Adrenal gland (tissue), 12 donors: Measurements from ENCODE around the gene MAN1A1. TPM values are rescaled to one million over a fixed set of nuclear protein-coding genes. Genes with fewer than 3 reads are reported as not detected.
"Not testable (repeated sequence)": the region's sequence is repeated elsewhere in the genome, so short reads cannot be mapped to it uniquely, and the experiment has no call there.

ENCODE experiments used
- DNase-seq, 7 donors: peaks; one replicate each; pipeline ENCODE4 v3.0.0-alpha.2; 2019 to 2020
- H3K27ac ChIP-seq, 5 donors: fragments of 200-600 bp; sonication (generic) in 4 of 5; 1 replicate in 3 of 5; 2 replicates in 2 of 5; pipeline versions ENCODE4 v1.5.1 to v1.8.0; 2016 to 2020; ENCODE audit warnings: mild to moderate bottlenecking in 1 of 5
- H3K27me3 ChIP-seq: fragments of 200-600 bp; 2 replicates; pipeline ENCODE4 v1.8.0; 2021
- H3K36me3 ChIP-seq, 2 donors: fragments of 200-600 bp; replicated peaks in 1 of 2; 1 replicate in 1 of 2; 2 replicates in 1 of 2; pipeline versions ENCODE4 v1.5.1 to v1.8.0; 2018 to 2022
- H3K4me1 ChIP-seq, 2 donors: fragments of 200-600 bp; replicated peaks in 1 of 2; 1 replicate in 1 of 2; 2 replicates in 1 of 2; pipeline versions ENCODE4 v1.5.1 to v1.8.0; 2018 to 2021
- H3K4me3 ChIP-seq, 4 donors: fragments of 200-600 bp; sonication (generic) in 3 of 4; one replicate each; pipeline ENCODE4 v1.5.1; 2016 to 2018
- H3K9me3 ChIP-seq, 3 donors: fragments of 200-600 bp; sonication (generic) in 1 of 3; replicated peaks in 1 of 3; 1 replicate in 2 of 3; 2 replicates in 1 of 3; pipeline versions ENCODE4 v1.5.1 to v1.8.0; 2016 to 2021
- CTCF ChIP-seq, 6 experiments: fragments of 450-650 bp in 4 of 6; fragments of 200-600 bp in 2 of 6; sonication (generic) in 1 of 6; IDR thresholded peaks; 1 replicate in 5 of 6; 2 replicates in 1 of 6; pipeline versions ENCODE4 v1.5.1 to v1.8.0; 2016 to 2021; ENCODE audit warnings: antibody characterized with exemption in 6 of 6, mild to moderate bottlenecking in 2 of 6, moderate library complexity in 1 of 6
- POLR2A ChIP-seq, 2 donors: fragments of 450-650 bp; IDR thresholded peaks; one replicate each; pipeline ENCODE4 v1.6.1; 2017; ENCODE audit warnings: antibody characterized with exemption in 2 of 2, mild to moderate bottlenecking in 2 of 2, moderate library complexity in 1 of 2
- WGBS, 4 donors: extraction: QIAGEN DNeasy Blood & Tissue Kit in 2 of 4; methylation state at CpG; one replicate each; pipeline versions ENCODE4 v1.1.5 to v1.1.7; 2013 to 2017; 5-methylcytosine and 5-hydroxymethylcytosine counted together
- intact Hi-C, 2 donors: fragments of 100-400 bp; cut with DNase I; formaldehyde crosslinking; loops; one replicate each; pipeline versions ENCODE4 v1.14.1 to v1.15.0; 2022 to 2023
- polyA plus RNA-seq, 3 donors: library from polyadenylated mRNA; stranded (reverse); fragments of 200-250 nt in 2 of 3; fragments of 350-450 nt in 1 of 3; fragmentation: Illumina TruSeq in 1 of 3; extraction: RNeasy Lipid Tissue Mini Kit (QIAGEN cat#74804) in 1 of 3; gene quantifications; one replicate each; pipeline ENCODE4 v1.2.3, GENCODE V29; 2013 to 2014
- total RNA-seq, 9 donors: library from RNA; depleted of rRNA in 4 of 9; stranded (reverse); fragments of >200 nt in 4 of 9; fragments of 120-200 nt in 1 of 9; fragmentation: NEBNext Ultra II Directional in 1 of 9; extraction: Animal tissue kit (Norgen Biotek cat#: 25700) in 1 of 9; gene quantifications; one replicate each; pipeline versions ENCODE4 v1.1.0 to v1.2.4, GENCODE V29; 2013 to 2023
- donor health status: healthy with polysubstance abuse.
- donor health status: Bipolar disorder and iron deficiency.
- donor health status: DM: yes; HTN: yes; CAD: no.
- donor health status: DM: no; HTN: no; CAD: no.
- donor health status: DM: no; HTN: no; CAD: no.
- donor health status: DM: yes; HTN: yes; CAD: no.

The MAN1A1 gene
- total and polyA plus RNA-seq, 12 donors: 11.1 to 178 (median 108) TPM

GRCh38 chr6:119160911-119161310 lies 188.7 kb downstream of the MAN1A1 start:
- Histone ChIP-seq H3K9me3 (no peaks in the 10 kb centered on the region), H3K36me3 (no peaks in the 10 kb centered on the region), H3K4me3 (no peak overlapping the region), H3K27me3 (no peaks in the 10 kb centered on the region), H3K27ac (no peak overlapping the region), H3K4me1 (peaks cover 5% of the 10 kb centered on the region in 2 donors)
- TF ChIP-seq POLR2A (IDR thresholded peaks at IDR 0.05): no peak
- no peak for TF ChIP-seq CTCF (IDR thresholded peaks at IDR 0.05)
- peak; percentile 42 to 77 (median 62) for DNase-seq
- 49 to 61% (median 56%) methylated on average over 2 of the region's 2 CpGs for WGBS, 4 donors
- intact Hi-C loops: no loop called here

- TF ChIP-seq CTCF (IDR thresholded peaks at IDR 0.05): no peak
- TF ChIP-seq POLR2A (IDR thresholded peaks at IDR 0.05): no peak
- intact Hi-C loops: no loop called here
- 85 to 91% (median 88%) methylated on average over 9 of the region's 9 CpGs for WGBS, 4 donors
- no peaks in the 10 kb centered on the region for H3K9me3 ChIP-seq
- peak in 3 of 7 donors; percentile 19 to 47 (median 42) for DNase-seq
- no peaks in the 10 kb centered on the region for H3K36me3 ChIP-seq
- no peak overlapping the region for H3K27ac ChIP-seq
- no peak overlapping the region for H3K4me3 ChIP-seq
- H3K27me3 ChIP-seq: no peaks in the 10 kb centered on the region
- peaks cover 5% of the 10 kb centered on the region in 2 donors for H3K4me1 ChIP-seq
Observed at GRCh38 chr6:119158057-119158848, 191.3 kb downstream of the MAN1A1 start.

GRCh38 chr6:119157506-119157815 lies 192.1 kb downstream of the MAN1A1 start:
- Histone ChIP-seq H3K27ac (no peak overlapping the region), H3K4me1 (peaks cover 5% of the 10 kb centered on the region in 2 donors), H3K27me3 (no peaks in the 10 kb centered on the region), H3K9me3 (no peaks in the 10 kb centered on the region), H3K4me3 (no peak overlapping the region), H3K36me3 (no peaks in the 10 kb centered on the region)
- 69 to 84% (median 74%) methylated on average over 3 of the region's 3 CpGs for WGBS, 4 donors
- DNase-seq: no peak
- TF ChIP-seq POLR2A (IDR thresholded peaks at IDR 0.05) (no peak), CTCF (IDR thresholded peaks at IDR 0.05) (no peak)
- intact Hi-C loops: no loop called here

- no peaks in the 10 kb centered on the region for H3K9me3 ChIP-seq
- no peak for TF ChIP-seq CTCF (IDR thresholded peaks at IDR 0.05)
- TF ChIP-seq POLR2A (IDR thresholded peaks at IDR 0.05): no peak
- no peak overlapping the region for H3K27ac ChIP-seq
- 68 to 79% (median 76%) methylated on average over 5 to 8 of the region's 8 CpGs for WGBS, 4 donors
- peaks cover 5% of the 10 kb centered on the region in 2 donors for H3K4me1 ChIP-seq
- H3K36me3 ChIP-seq: no peaks in the 10 kb centered on the region
- DNase-seq: no peak
- no peaks in the 10 kb centered on the region for H3K27me3 ChIP-seq
- H3K4me3 ChIP-seq: no peak overlapping the region
- intact Hi-C loops: no loop called here
Observed at GRCh38 chr6:119156757-119157505, 192.6 kb downstream of the MAN1A1 start.

- H3K27me3 ChIP-seq, H3K9me3 ChIP-seq, H3K4me3 ChIP-seq, H3K4me1 ChIP-seq, DNase-seq, H3K27ac ChIP-seq, H3K36me3 ChIP-seq, intact Hi-C loops: not testable (repeated sequence)
- 88 to 95% (median 90%) methylated on average over 4 of the region's 4 CpGs for WGBS, 4 donors
Observed at GRCh38 chr6:119156082-119156481, 193.5 kb downstream of the MAN1A1 start.
